NT2/D1 (cell line): ENCODE results near the gene NFIA.
"Not testable (repeated sequence)": the region's sequence is repeated elsewhere in the genome, so short reads cannot be mapped to it uniquely, and the experiment has no call there.

ENCODE experiments used
- DNase-seq: peaks from one replicate; pipeline ENCODE4 v3.0.0-alpha.2; 2011; ENCODE audit warnings: low read depth, low spot score
- H3K27me3 ChIP-seq: 2 replicates; pipeline ENCODE4 v1.6.0; 2011; ENCODE audit warnings: mild to moderate bottlenecking; ENCODE audit not compliant: insufficient read length, insufficient read depth
- H3K36me3 ChIP-seq: 2 replicates; pipeline ENCODE4 v1.6.1; 2011; ENCODE audit warnings: mild to moderate bottlenecking, low read length, mixed read lengths; ENCODE audit not compliant: insufficient read depth, insufficient read length
- H3K4me1 ChIP-seq: 2 replicates; pipeline ENCODE4 v1.5.1; 2011; ENCODE audit not compliant: insufficient read depth, insufficient read length
- H3K4me3 ChIP-seq: 2 replicates; pipeline ENCODE4 v1.5.1; 2011; ENCODE audit warnings: low read depth; ENCODE audit not compliant: insufficient read length
- H3K9ac ChIP-seq: 2 replicates; pipeline ENCODE4 v1.6.0; 2011; ENCODE audit warnings: low read depth; ENCODE audit not compliant: insufficient read length
- H3K9me3 ChIP-seq: 2 replicates; pipeline ENCODE4 v1.5.1; 2011; ENCODE audit warnings: mild to moderate bottlenecking, low read length; ENCODE audit not compliant: insufficient read depth
- SUZ12 ChIP-seq: IDR thresholded peaks from 2 replicates; pipeline ENCODE4 v1.6.1; 2011; ENCODE audit not compliant: insufficient read length, insufficient read depth; ENCODE audit errors: extremely low read depth
- YY1 ChIP-seq: IDR thresholded peaks from 2 replicates; pipeline ENCODE4 v1.6.1; 2011; ENCODE audit not compliant: insufficient read length, insufficient read depth
- ZNF274 ChIP-seq: IDR thresholded peaks from 2 replicates; pipeline ENCODE4 v1.6.1; 2011; ENCODE audit warnings: mild to moderate bottlenecking, low read depth, low read length

NFIA gene

GRCh38 chr1:61271412-61271789 is 189.0 kb downstream of the NFIA start:
- H3K4me1 ChIP-seq: no peaks in the 10 kb centered on the region
- no peak overlapping the region for H3K4me3 ChIP-seq
- no peaks in the 10 kb centered on the region for H3K9me3 ChIP-seq
- TF ChIP-seq SUZ12 (no peak), YY1 (no peak), ZNF274 (no peak)
- H3K9ac ChIP-seq: no peak overlapping the region
- H3K36me3 ChIP-seq: no peaks in the 10 kb centered on the region
- H3K27me3 ChIP-seq: no peaks in the 10 kb centered on the region
- DNase-seq: no peak

GRCh38 chr1:61273167-61273705 is 190.9 kb downstream of the NFIA start:
- no peaks in the 10 kb centered on the region for H3K27me3 ChIP-seq
- H3K9me3 ChIP-seq: no peaks in the 10 kb centered on the region
- no peak for DNase-seq
- no peaks in the 10 kb centered on the region for H3K36me3 ChIP-seq
- H3K4me3 ChIP-seq: no peak overlapping the region
- no peak overlapping the region for H3K9ac ChIP-seq
- TF ChIP-seq YY1: no peak
- TF ChIP-seq SUZ12: no peak
- TF ChIP-seq ZNF274: no peak
- H3K4me1 ChIP-seq: no peaks in the 10 kb centered on the region

GRCh38 chr1:61273861-61274260 is 191.5 kb downstream of the NFIA start:
- no peak for TF ChIP-seq SUZ12
- TF ChIP-seq YY1: no peak
- no peak for TF ChIP-seq ZNF274
- no peaks in the 10 kb centered on the region for H3K4me1 ChIP-seq
- H3K36me3 ChIP-seq: no peaks in the 10 kb centered on the region
- H3K9ac ChIP-seq: no peak overlapping the region
- DNase-seq: no peak
- no peaks in the 10 kb centered on the region for H3K9me3 ChIP-seq
- no peak overlapping the region for H3K4me3 ChIP-seq
- no peaks in the 10 kb centered on the region for H3K27me3 ChIP-seq

- no peak overlapping the region for H3K4me3 ChIP-seq
- TF ChIP-seq SUZ12 (no peak), ZNF274 (no peak), YY1 (no peak)
- H3K36me3 ChIP-seq: no peaks in the 10 kb centered on the region
- no peaks in the 10 kb centered on the region for H3K4me1 ChIP-seq
- no peaks in the 10 kb centered on the region for H3K27me3 ChIP-seq
- H3K9me3 ChIP-seq: no peaks in the 10 kb centered on the region
- no peak for DNase-seq
- no peak overlapping the region for H3K9ac ChIP-seq
Observed at GRCh38 chr1:61274939-61275338, 192.6 kb downstream of the NFIA start.

- no peak overlapping the region for H3K9ac ChIP-seq
- H3K27me3 ChIP-seq: no peaks in the 10 kb centered on the region
- no peaks in the 10 kb centered on the region for H3K36me3 ChIP-seq
- H3K4me1 ChIP-seq: no peaks in the 10 kb centered on the region
- no peak for DNase-seq
- TF ChIP-seq YY1 (no peak), ZNF274 (no peak), SUZ12 (no peak)
- no peaks in the 10 kb centered on the region for H3K9me3 ChIP-seq
- H3K4me3 ChIP-seq: no peak overlapping the region
Observed at GRCh38 chr1:61276246-61276645, 193.9 kb downstream of the NFIA start.

- Histone ChIP-seq H3K9ac (no peak overlapping the region), H3K4me3 (no peak overlapping the region), H3K9me3 (no peaks in the 10 kb centered on the region), H3K4me1 (no peaks in the 10 kb centered on the region), H3K27me3 (no peaks in the 10 kb centered on the region), H3K36me3 (no peaks in the 10 kb centered on the region)
- DNase-seq: no peak
- no peak for TF ChIP-seq YY1
- TF ChIP-seq SUZ12: no peak
- TF ChIP-seq ZNF274: no peak
Observed at GRCh38 chr1:61277121-61277690, 194.8 kb downstream of the NFIA start.

- H3K4me3 ChIP-seq, DNase-seq, H3K36me3 ChIP-seq, H3K9me3 ChIP-seq, H3K4me1 ChIP-seq, H3K9ac ChIP-seq, H3K27me3 ChIP-seq: not testable (repeated sequence)
Observed at GRCh38 chr1:61278503-61278902, 196.1 kb downstream of the NFIA start.

- Histone ChIP-seq H3K4me1 (no peaks in the 10 kb centered on the region), H3K9ac (no peak overlapping the region), H3K9me3 (no peaks in the 10 kb centered on the region), H3K4me3 (no peak overlapping the region), H3K27me3 (no peaks in the 10 kb centered on the region), H3K36me3 (no peaks in the 10 kb centered on the region)
- TF ChIP-seq SUZ12: no peak
- no peak for TF ChIP-seq YY1
- TF ChIP-seq ZNF274: no peak
- DNase-seq: no peak
Observed at GRCh38 chr1:61278966-61279365, 196.6 kb downstream of the NFIA start.
